GM18951 (cell line): ENCODE measurements around the gene RAB31.

Source experiments
- POLR2A ChIP-seq: IDR thresholded peaks from 4 replicates; pipeline ENCODE4 v1.6.1; 2011; ENCODE audit warnings: mild to moderate bottlenecking; ENCODE audit not compliant: insufficient read length, insufficient read depth; ENCODE audit errors: extremely low read depth
- in situ Hi-C: fragments of 300-500 bp; cut with MboI; formaldehyde crosslinking; loops from one replicate; pipeline ENCODE4 v1.12.0; 2022; ENCODE audit warnings: low sequenced_read_pairs, mixed read lengths, inconsistent platforms; ENCODE audit not compliant: unreplicated experiment

Gene RAB31

DNA sequence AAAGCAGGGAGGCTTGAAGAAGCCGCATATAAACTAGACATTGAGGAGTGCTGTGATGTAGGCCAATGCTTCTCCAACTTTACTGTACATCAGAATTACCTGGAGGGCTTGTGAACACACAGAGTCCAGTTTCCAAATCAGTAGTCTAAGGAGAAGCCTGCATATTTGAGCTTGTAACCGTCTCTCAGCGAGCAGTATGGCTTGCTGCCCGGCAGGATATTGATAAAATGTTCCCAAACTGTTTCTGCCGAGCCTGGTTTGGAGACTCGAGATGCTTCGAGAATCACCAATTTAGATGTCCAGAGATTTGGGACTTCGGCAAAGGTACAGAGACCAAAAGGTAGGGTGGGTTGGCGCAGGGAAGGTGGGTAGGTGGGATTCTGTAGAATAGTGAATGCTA, 11.0 kb upstream of the RAB31 start:
- in situ Hi-C loops, result no loop called here
- no peak for TF ChIP-seq POLR2A

GRCh38 chr18:9698497-9698896, 9.6 kb upstream of the RAB31 start:
- no peak for TF ChIP-seq POLR2A

DNA sequence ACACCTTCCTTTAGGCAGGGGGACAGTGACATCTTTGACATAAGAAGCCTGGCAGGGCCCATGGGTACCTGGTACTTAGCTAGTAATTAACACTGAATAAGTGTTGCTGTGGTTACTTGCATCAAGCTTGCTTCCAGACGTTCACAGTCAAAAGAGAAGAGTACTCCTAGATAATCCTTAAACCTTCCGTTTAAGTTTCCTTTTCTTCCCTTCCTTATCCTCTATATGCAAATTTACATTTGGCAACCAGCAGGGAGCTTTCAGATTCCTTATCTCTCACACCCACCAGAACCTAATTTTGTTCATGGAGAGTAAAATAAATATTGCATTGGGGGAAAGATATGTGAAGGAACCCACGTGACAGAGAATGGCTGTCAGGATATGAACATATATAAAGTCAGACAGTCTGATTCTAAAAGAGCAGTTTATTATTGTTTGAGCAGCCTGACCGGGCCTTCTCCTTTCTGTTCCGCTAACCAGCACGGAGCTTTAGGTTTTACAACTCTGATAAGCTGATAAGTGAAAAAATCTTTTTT, 7.8 kb upstream of the RAB31 start:
- in situ Hi-C loops, result no loop called here
- no peak for TF ChIP-seq POLR2A

More at GRCh38 chr18:9698497-9698896, 9.6 kb upstream of the RAB31 start:
- in situ Hi-C loops, result no loop called here

- TF ChIP-seq POLR2A, result no peak
- in situ Hi-C loops, result no loop called here
Observed at GRCh38 chr18:9701609-9702349, 6.3 kb upstream of the RAB31 start.

GRCh38 chr18:9704233-9705118, 3.6 kb upstream of the RAB31 start:
- TF ChIP-seq POLR2A, result no peak
- in situ Hi-C loops, result no loop called here

DNA sequence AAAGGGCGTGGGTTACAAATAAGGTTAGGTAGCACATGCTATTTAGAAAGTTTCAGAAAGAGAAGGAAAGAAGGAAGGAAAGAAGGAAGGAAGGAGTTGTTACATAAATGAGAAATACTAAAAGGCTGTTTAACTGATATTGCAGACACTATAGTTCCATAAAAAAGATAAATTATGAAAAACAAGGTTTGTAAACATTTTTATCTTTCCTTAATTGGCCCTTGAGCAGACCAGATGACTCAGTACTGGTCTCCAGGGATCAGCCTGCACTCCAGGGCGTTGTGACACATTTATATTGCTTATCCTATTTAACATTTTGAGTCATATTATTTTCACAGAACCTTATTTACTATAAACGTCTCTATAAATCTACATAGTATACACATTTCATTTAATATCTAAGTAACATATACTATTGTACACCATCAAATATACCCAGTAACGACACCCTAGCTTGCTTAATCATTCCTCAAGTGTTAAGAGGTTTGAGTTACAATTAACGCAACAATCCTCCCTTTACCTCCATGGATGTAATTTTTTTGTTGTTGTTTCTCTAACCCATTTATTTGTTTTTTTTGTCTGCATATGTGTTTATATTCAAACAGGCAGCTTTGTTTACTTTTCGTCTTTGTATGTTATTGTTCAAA, 2.8 kb upstream of the RAB31 start:
- in situ Hi-C loops, result no loop called here
- TF ChIP-seq POLR2A, result no peak

GRCh38 chr18:9706081-9706935, 1.8 kb upstream of the RAB31 start:
- in situ Hi-C loops, result no loop called here
- no peak for TF ChIP-seq POLR2A

- in situ Hi-C loops, result no loop called here
- TF ChIP-seq POLR2A, result no peak
Observed at GRCh38 chr18:9707381-9708056, 582 bp upstream of the RAB31 start.

DNA sequence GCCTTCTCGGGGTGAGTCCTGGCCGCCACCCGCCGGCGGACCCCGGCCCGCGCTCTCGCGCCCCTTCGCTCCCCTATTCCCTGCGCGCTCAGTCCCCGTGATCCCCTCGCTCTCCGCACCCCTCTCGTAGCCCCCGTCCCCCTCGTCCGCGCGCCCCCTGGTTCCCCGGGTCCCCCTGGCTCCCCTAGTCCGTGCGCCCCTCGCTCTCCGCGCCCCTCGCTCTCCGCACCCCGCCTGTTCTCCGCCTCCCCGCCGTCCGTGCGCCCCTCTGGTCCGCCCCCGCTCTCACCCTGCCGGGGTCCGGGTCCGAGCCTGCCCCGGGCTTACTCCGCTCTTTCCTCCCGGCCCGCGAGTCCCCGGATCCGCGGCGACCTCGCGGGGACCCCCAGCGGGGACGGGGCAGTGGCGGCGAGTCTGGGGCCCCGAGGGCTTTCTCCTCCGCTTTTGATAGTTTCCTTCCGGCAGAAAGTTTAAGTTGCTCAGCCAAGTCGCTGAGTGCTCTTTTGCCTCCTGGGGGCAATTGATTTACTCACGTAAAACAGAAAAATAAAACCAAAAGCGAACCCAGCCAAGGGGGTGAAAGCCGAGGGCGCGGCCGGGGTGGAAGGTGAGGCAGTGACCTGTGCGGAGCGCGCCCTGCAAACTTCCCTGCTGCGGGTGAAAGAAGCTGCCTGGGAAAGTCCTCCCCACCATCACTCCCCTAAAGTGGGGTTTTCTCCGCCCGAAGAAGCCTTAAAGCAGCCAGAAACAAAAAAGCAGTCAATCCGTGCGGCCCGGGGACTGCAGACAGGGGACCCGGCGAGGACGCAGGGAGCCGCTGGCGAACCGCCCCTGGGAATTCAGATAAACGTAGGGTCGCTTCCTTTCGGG, 568 bp downstream of the RAB31 start:
- no peak for TF ChIP-seq POLR2A
- in situ Hi-C loops, result no loop called here

- TF ChIP-seq POLR2A, result no peak
- in situ Hi-C loops, result no loop called here
Observed at GRCh38 chr18:9709304-9709877, 1.3 kb downstream of the RAB31 start.

DNA sequence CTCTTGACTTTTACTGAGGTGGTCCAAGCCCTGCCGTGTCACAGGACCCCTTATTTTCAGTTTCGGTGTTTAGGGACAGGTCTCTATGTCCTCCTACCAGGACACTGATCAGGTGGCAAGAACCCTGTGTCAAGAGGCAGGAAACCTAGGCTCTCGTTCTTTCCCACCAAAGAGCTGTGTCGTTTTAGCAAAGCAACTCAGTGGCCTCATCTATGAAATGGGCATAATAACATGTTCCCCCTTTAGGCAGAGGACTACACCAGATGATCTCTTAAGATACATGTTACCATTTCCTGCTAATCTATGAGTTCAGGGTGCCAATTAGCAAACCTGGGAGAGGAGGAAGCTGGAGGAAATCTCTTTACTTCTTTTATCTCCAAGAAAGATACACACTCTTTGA, 1.9 kb downstream of the RAB31 start:
- in situ Hi-C loops, result no loop called here
- TF ChIP-seq POLR2A, result no peak
